BJ (cell line): ENCODE results near the gene TEN1. TPM values are rescaled to one million over a fixed set of nuclear protein-coding genes. Genes with fewer than 3 reads are reported as not detected.

Experiments
- CTCF ChIA-PET: fragments of 350-600 bp; formaldehyde crosslinking; extraction: SDS; loops from one replicate; lab custom pipeline; 2021; ENCODE audit warnings: antibody characterized with exemption, inconsistent platforms; lab: Yijun Ruan, JAX
- POLR2A ChIA-PET: fragments of 300-600 bp; sonication (Branson Sonifier 250); formaldehyde crosslinking; extraction: SDS; loops from one replicate; lab custom pipeline; 2021; ENCODE audit warnings: antibody characterized with exemption; lab: Charles Lee
- DNase-seq: peaks from one replicate; pipeline ENCODE4 v3.0.0-alpha.2; 2011; ENCODE audit warnings: low read depth
- H3K27me3 ChIP-seq: 2 replicates; pipeline ENCODE4 v1.6.0; 2011; ENCODE audit warnings: low read length; ENCODE audit not compliant: control insufficient read depth, insufficient read depth
- H3K36me3 ChIP-seq: 2 replicates; pipeline ENCODE4 v1.5.1; 2011; ENCODE audit warnings: low read length; ENCODE audit not compliant: control insufficient read depth, insufficient read depth
- H3K4me3 ChIP-seq: 2 replicates; pipeline ENCODE4 v1.5.1; 2011; ENCODE audit warnings: low read depth, mild to moderate bottlenecking, control low read depth, low read length
- polyA plus RNA-seq: library from polyadenylated mRNA; depleted of rRNA; stranded (reverse); fragments of >200 nt; gene quantifications from 2 replicates; pipeline ENCODE4 v1.2.3, GENCODE V29; 2011
- TF ChIP-seq, protein P1 (sequence below): IDR thresholded peaks from 2 replicates; pipeline ENCODE4 v1.5.1; 2011; ENCODE audit warnings: low read depth, mild to moderate bottlenecking, control low read depth, inconsistent platforms, low read length, moderate library complexity; ENCODE audit not compliant: insufficient read depth

Gene TEN1
- polyA plus RNA-seq, 1 experiment: 25.6 TPM

GRCh38 chr17:76017481-76018339 lies 38.7 kb downstream of the TEN1 start:
- TF ChIP-seq, protein P1, sequence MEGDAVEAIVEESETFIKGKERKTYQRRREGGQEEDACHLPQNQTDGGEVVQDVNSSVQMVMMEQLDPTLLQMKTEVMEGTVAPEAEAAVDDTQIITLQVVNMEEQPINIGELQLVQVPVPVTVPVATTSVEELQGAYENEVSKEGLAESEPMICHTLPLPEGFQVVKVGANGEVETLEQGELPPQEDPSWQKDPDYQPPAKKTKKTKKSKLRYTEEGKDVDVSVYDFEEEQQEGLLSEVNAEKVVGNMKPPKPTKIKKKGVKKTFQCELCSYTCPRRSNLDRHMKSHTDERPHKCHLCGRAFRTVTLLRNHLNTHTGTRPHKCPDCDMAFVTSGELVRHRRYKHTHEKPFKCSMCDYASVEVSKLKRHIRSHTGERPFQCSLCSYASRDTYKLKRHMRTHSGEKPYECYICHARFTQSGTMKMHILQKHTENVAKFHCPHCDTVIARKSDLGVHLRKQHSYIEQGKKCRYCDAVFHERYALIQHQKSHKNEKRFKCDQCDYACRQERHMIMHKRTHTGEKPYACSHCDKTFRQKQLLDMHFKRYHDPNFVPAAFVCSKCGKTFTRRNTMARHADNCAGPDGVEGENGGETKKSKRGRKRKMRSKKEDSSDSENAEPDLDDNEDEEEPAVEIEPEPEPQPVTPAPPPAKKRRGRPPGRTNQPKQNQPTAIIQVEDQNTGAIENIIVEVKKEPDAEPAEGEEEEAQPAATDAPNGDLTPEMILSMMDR: no peak
- H3K4me3 ChIP-seq: no peak overlapping the region
- CTCF ChIA-PET: interaction anchor here (0.6 to 6.3 kb wide), 7 partner anchors 10 to 658 kb away, joined by 3 to 81 read pairs (median 3); partner anchors contain the start of gene CDK3
- H3K36me3 ChIP-seq: no peaks in the 10 kb centered on the region
- POLR2A ChIA-PET: no interaction called here
- DNase-seq: no peak
- peaks cover 3% of the 10 kb centered on the region; the same call in 1 of the 2 replicates for H3K27me3 ChIP-seq

GRCh38 chr17:76018340-76018680 lies 39.3 kb downstream of the TEN1 start:
- ChIA-PET CTCF (interaction anchor here (0.6 to 6.3 kb wide), 5 partner anchors 11 to 659 kb away, joined by 3 to 81 read pairs (median 3); partner anchors contain the start of gene CDK3), POLR2A (no interaction called here)
- Histone ChIP-seq H3K36me3 (no peaks in the 10 kb centered on the region), H3K4me3 (no peak overlapping the region), H3K27me3 (peaks cover 3% of the 10 kb centered on the region; the same call in 1 of the 2 replicates)
- no peak for DNase-seq
- TF ChIP-seq, protein P1: no peak

DNA sequence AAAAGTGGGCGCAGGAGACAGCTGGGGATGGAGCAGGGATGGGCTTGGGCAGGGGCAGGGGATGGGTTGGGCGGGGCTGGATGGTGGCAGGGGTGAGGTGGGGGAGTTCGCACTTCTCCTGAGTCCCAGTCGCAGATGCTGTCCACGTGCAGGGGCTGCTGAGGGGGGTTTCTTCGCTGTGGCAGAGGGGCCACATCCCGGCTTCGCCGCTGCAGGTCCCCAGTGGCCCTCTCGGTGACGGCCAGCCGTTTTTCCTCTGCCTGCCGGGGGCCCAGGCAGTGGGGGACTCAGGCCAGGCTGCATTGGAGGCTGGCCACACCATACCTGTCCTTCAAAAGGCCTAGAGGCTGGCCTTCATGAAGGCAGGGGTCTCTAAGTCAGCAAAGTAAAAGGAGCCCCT lies 39.8 kb downstream of the TEN1 start:
- H3K27me3 ChIP-seq: peaks cover 3% of the 10 kb centered on the region; the same call in 1 of the 2 replicates
- H3K4me3 ChIP-seq: no peak overlapping the region
- POLR2A ChIA-PET: no interaction called here
- TF ChIP-seq, protein P1: no peak
- no peaks in the 10 kb centered on the region for H3K36me3 ChIP-seq
- CTCF ChIA-PET: interaction anchor here (1.1 to 1.8 kb wide), 6 partner anchors 11 to 261 kb away, joined by 3 to 6 read pairs (median 4); partner anchors contain the start of gene CDK3
- no peak for DNase-seq

GRCh38 chr17:76019833-76020467 lies 40.9 kb downstream of the TEN1 start:
- ChIA-PET CTCF (interaction anchor here (0.6 to 1.8 kb wide), 9 partner anchors 9 to 1654 kb away, joined by 3 to 6 read pairs (median 3); partner anchors contain the start of gene CDK3), POLR2A (interaction anchor here (0.6 to 0.7 kb wide), 2 partner anchors 8 to 255 kb away, joined by 3 read pairs; no protein-coding TSS in a partner anchor)
- Histone ChIP-seq H3K27me3 (peaks cover 3% of the 10 kb centered on the region), H3K4me3 (no peak overlapping the region), H3K36me3 (no peaks in the 10 kb centered on the region)
- TF ChIP-seq, protein P1: no peak
- no peak for DNase-seq

GRCh38 chr17:76022285-76022684 lies 43.2 kb downstream of the TEN1 start:
- no peaks in the 10 kb centered on the region for H3K36me3 ChIP-seq
- DNase-seq: no peak
- no peak overlapping the region for H3K4me3 ChIP-seq
- H3K27me3 ChIP-seq: peaks cover 3% of the 10 kb centered on the region
- ChIA-PET POLR2A (no interaction called here), CTCF (interaction anchor here (3.0 kb wide), 1 partner anchor 8 kb away, joined by 17 read pairs; no protein-coding TSS in a partner anchor)
- TF ChIP-seq, protein P1: no peak
